Occipital lobe (tissue), 2 donors: ENCODE measurements around the gene TARBP1. TPM values are rescaled to one million over a fixed set of nuclear protein-coding genes. Genes with fewer than 3 reads are reported as not detected.
"Not testable (repeated sequence)": the region's sequence is repeated elsewhere in the genome, so short reads cannot be mapped to it uniquely, and the experiment has no call there.

Experiments used
- DNase-seq: peaks from one replicate; lab custom pipeline; 2025; lab: John Stamatoyannopoulos, UW
- total RNA-seq: library from RNA; depleted of rRNA; stranded (reverse); fragments of >200 nt; gene quantifications from one replicate; pipeline ENCODE4 v1.2.3, GENCODE V29; 2014

Gene TARBP1
- total RNA-seq, 1 donor from 2014 or later, result 90.6 TPM

DNA sequence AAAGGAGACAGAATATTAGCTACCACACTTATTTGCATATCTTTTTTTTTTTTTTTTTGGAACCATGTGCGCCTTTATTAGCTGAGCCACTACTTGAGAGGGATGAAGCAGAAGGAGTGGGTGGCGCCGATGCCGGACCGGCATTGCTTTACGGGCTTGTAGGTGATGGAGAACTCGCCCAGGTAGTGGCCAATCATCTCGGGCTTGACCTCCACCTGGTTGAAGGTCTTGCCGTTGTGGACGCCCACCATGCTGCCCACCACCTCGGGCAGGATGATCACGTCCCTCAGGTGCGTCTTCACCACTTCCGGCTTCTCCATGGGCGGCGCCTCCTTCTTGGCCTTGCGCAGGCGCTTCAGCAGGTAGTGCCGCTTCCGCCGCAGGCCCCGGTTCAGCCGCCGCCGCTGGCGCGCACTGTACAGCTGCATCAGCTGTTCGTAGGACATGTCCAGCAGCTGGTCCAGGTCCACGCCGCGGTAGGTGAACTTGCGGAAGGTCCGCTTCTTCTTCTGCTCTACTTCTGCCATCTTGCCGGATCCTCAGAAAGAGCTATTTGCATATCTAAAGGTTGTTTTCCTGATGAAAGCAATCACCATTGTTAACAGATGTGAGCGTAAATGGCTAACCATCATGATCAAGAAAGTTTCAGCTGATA lies 122.2 kb downstream of the TARBP1 start:
- DNase-seq, result not testable (repeated sequence)

DNA sequence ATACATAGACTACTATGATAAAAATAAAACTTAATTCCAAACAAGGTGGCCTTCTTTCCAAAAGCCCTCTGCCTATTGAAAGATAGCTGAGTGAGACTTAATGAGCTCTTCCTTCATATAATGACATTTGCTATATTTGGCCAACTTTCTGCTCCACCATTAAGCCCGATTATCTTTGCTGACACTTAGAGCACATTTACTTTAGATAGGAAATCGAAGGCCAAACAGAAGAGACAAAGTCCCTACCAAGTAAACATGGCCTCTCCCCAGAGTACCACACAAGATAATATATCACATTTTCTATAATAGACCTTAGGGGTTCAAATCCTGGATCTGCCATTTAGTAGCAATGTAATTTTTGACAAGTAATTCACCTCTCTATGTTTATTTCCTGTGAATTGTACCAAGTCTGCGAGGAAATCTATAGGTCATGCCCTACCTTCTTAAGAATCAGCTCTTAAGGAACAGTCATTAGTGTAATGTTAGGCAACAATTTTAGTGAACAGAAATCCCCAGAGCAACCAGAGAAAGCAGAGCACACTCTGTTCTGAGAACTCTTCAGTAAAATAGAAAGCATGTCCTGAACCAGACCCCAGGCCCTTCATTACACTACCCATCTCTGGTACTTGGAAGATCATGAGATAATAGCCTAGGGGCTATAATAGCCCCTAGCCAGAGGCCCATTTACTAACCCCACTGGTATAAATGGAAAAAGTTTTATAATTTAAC lies 123.0 kb downstream of the TARBP1 start:
- DNase-seq, result no peak

DNA sequence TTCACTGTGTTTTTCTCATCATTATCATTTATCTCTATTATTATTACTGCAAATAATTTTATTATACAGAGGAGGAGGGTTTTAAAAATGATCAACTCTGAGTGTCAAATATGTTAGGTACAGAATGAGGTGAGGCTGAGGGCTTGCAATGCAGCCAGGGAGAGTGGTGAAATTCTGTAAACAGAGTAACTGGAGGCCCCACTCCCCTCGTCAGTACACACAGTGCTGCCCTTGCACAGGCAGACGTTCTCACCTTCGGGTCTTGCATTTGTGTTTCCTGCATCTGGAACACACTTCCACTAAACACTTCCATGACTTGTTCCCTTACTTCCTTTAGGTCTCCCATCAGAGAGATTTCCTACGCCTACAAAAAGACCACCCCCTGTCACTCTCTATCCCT lies 130.0 kb downstream of the TARBP1 start:
- DNase-seq, result no peak

DNA sequence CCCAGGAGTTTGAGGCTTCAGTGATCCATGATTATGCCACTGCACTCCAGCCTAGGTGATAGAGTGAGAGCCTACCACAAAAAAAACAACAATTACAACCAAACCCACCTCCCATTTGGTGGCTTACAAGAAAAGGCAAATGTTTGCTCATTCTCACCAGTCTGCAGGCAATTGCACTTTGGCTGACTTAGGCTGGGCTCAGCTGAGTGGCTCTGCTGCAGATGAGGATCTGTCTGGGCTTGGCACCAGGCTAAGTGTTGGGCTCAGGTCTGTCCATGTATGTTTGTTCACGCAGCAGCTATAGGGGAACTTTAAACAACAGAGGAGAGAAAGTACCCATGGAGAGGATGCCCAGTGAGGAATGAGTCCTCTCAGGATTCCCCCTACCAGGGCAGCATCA lies 133.7 kb downstream of the TARBP1 start:
- DNase-seq, result no peak

DNA sequence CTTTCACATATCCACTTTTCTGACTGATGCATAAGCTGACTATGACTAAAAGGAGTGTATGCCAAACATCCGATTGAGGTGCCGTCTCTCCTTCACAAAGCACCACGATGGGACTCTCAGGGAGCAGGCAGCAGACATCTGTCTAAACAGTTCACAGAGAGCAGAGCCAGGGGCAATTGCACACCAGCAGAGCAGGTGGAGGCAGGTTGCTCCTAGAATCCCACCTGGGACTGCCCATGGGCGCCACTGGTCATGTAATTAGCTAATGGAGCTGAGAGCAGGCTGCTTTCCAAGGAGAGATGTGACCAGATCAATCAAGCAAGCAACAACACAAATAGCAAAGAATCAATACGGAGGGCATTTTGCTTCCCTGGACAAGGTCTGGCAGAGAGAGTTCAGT lies 136.2 kb downstream of the TARBP1 start:
- no peak for DNase-seq

Other genes with a start within 250 kb of the TARBP1 start
- gene COA6, start 105.7 kb downstream of the TARBP1 start, total RNA-seq, result 13.7 TPM
- gene IRF2BP2, start 131.0 kb upstream of the TARBP1 start, total RNA-seq, result 140 TPM